H1 (cell line): ENCODE data around the gene SETDB2. TPM values are rescaled to one million over a fixed set of nuclear protein-coding genes. Genes with fewer than 3 reads are reported as not detected.

ENCODE experiments used
- CTCF ChIA-PET: fragments of 300-600 bp; sonication (Branson Sonifier 250); formaldehyde crosslinking; loops from one replicate; lab custom pipeline; 2021; ENCODE audit not compliant: partially characterized antibody; lab: Charles Lee
- POLR2A ChIA-PET: fragments of 300-600 bp; sonication (Branson Sonifier 250); formaldehyde crosslinking; loops from one replicate; lab custom pipeline; 2021; ENCODE audit warnings: inconsistent platforms; ENCODE audit not compliant: partially characterized antibody; lab: Charles Lee
- DNase-seq, 2 experiments: peaks; one replicate each; pipeline versions ENCODE4 v3.0.0 to v3.0.0-alpha.2; 2010 to 2022; ENCODE audit warnings: low spot score in 2 of 2, low read depth in 1 of 2, mixed read lengths in 1 of 2
- FAIRE-seq: peaks from 2 replicates; lab custom pipeline; 2011; peaks lifted over from hg19 to GRCh38; lab: Jason Lieb, UNC
- H2AFZ ChIP-seq: 2 replicates; pipeline ENCODE4 v1.8.1; 2012; ENCODE audit warnings: low read length, inconsistent platforms
- H2AK5ac ChIP-seq: 2 replicates; pipeline ENCODE4 v1.6.1; 2013; ENCODE audit warnings: low read depth, low read length
- H2BK120ac ChIP-seq: replicated peaks from 2 replicates; pipeline ENCODE3; 2013; ENCODE audit warnings: low read depth, low read length, inconsistent platforms
- H2BK12ac ChIP-seq: 2 replicates; pipeline ENCODE4 v1.6.1; 2013; ENCODE audit warnings: low read depth, low read length
- H2BK15ac ChIP-seq: 2 replicates; pipeline ENCODE4 v1.6.1; 2013; ENCODE audit warnings: low read length
- H2BK20ac ChIP-seq: 2 replicates; pipeline ENCODE4 v1.6.1; 2013; ENCODE audit warnings: low read length
- H2BK5ac ChIP-seq: 2 replicates; pipeline ENCODE4 v1.6.1; 2013; ENCODE audit warnings: low read depth, low read length
- H3K14ac ChIP-seq: 2 replicates; pipeline ENCODE4 v1.6.1; 2013; ENCODE audit warnings: inconsistent platforms; ENCODE audit not compliant: insufficient read length
- H3K18ac ChIP-seq: 2 replicates; pipeline ENCODE4 v1.6.1; 2013; ENCODE audit warnings: low read length; ENCODE audit errors: extremely low read depth
- H3K23ac ChIP-seq: 2 replicates; pipeline ENCODE4 v1.6.1; 2013; ENCODE audit warnings: inconsistent platforms; ENCODE audit not compliant: insufficient read length
- H3K23me2 ChIP-seq: 2 replicates; pipeline ENCODE4 v1.6.1; 2013; ENCODE audit warnings: low read depth, low read length
- H3K27ac ChIP-seq: 2 replicates; pipeline ENCODE4 v1.6.1; 2011; ENCODE audit warnings: low read depth, low read length, inconsistent platforms
- H3K27me3 ChIP-seq, 4 experiments: replicated peaks in 1 of 4; 1 replicate in 1 of 4; 2 replicates in 3 of 4; pipeline versions ENCODE4 v1.6.1 to v1.8.1; 2011 to 2013; ENCODE audit warnings: low read length in 3 of 4, mild to moderate bottlenecking in 3 of 4, inconsistent platforms in 2 of 4, mixed read lengths in 2 of 4, moderate library complexity in 1 of 4; ENCODE audit not compliant: control insufficient read depth in 3 of 4, insufficient read depth in 3 of 4; ENCODE audit errors: extremely low read depth in 1 of 4
- H3K36me3 ChIP-seq, 4 experiments: 2 replicates each; pipeline versions ENCODE4 v1.6.1 to v1.8.1; 2011 to 2013; ENCODE audit warnings: mild to moderate bottlenecking in 4 of 4, low read length in 3 of 4, moderate library complexity in 2 of 4, control low read depth in 1 of 4, inconsistent platforms in 1 of 4; ENCODE audit not compliant: insufficient read depth in 4 of 4, control insufficient read depth in 2 of 4
- H3K4ac ChIP-seq: replicated peaks from 2 replicates; pipeline ENCODE3; 2013; ENCODE audit warnings: low read length, low read depth, mixed read lengths, inconsistent platforms; ENCODE audit not compliant: insufficient read length
- H3K4me1 ChIP-seq, 4 experiments: replicated peaks in 1 of 4; 1 replicate in 1 of 4; 2 replicates in 3 of 4; pipeline versions ENCODE4 v1.6.1 to v1.8.1; 2011 to 2013; ENCODE audit warnings: low read length in 3 of 4, inconsistent platforms in 2 of 4, mixed read lengths in 1 of 4; ENCODE audit not compliant: insufficient read depth in 4 of 4, control insufficient read depth in 3 of 4
- H3K4me2 ChIP-seq, 2 experiments: 2 replicates each; pipeline versions ENCODE4 v1.6.1 to v1.8.1; 2011 to 2013; ENCODE audit warnings: low read depth in 2 of 2, low read length in 2 of 2, control low read depth in 1 of 2, inconsistent platforms in 1 of 2, mild to moderate bottlenecking in 1 of 2; ENCODE audit not compliant: insufficient read depth in 1 of 2
- H3K4me3 ChIP-seq, 4 experiments: fragments of 200-600, 300-600 bp in 1 of 4; sonication (generic), shearing (Covaris generic), sonication (Bioruptor Twin) in 1 of 4; 2 replicates each; pipeline versions ENCODE4 v1.5.1 to v1.8.1; 2011 to 2016; ENCODE audit warnings: low read length in 4 of 4, low read depth in 3 of 4, control low read depth in 2 of 4, inconsistent platforms in 2 of 4, mild to moderate bottlenecking in 2 of 4, mixed read lengths in 1 of 4, moderate library complexity in 1 of 4; ENCODE audit not compliant: insufficient read depth in 2 of 4; ENCODE audit errors: extremely low read depth in 1 of 4
- H3K56ac ChIP-seq: replicated peaks from 2 replicates; pipeline ENCODE3; 2013; ENCODE audit warnings: low read depth, mild to moderate bottlenecking, mixed read lengths, low read length, inconsistent platforms; ENCODE audit not compliant: insufficient read length
- H3K79me1 ChIP-seq: 2 replicates; pipeline ENCODE4 v1.6.1; 2013; ENCODE audit warnings: low read depth, low read length, control low read depth
- H3K79me2 ChIP-seq, 2 experiments: 2 replicates each; pipeline versions ENCODE4 v1.6.1 to v1.8.1; 2012 to 2013; ENCODE audit warnings: low read length in 2 of 2, mild to moderate bottlenecking in 2 of 2, inconsistent platforms in 1 of 2; ENCODE audit not compliant: insufficient read depth in 2 of 2, control insufficient read depth in 1 of 2
- H3K9ac ChIP-seq, 4 experiments: replicated peaks in 1 of 4; 1 replicate in 1 of 4; 2 replicates in 3 of 4; pipeline versions ENCODE4 v1.6.1 to v1.8.1; 2011 to 2013; ENCODE audit warnings: low read depth in 3 of 4, low read length in 3 of 4, control low read depth in 2 of 4, mild to moderate bottlenecking in 2 of 4, moderate library complexity in 2 of 4, inconsistent platforms in 1 of 4; ENCODE audit errors: extremely low read depth in 1 of 4
- H3K9me3 ChIP-seq, 2 experiments: 2 replicates each; pipeline versions ENCODE4 v1.6.1 to v1.8.1; 2012 to 2013; ENCODE audit warnings: mild to moderate bottlenecking in 2 of 2, moderate library complexity in 2 of 2, control low read depth in 1 of 2, inconsistent platforms in 1 of 2, low read depth in 1 of 2, low read length in 1 of 2, mixed read lengths in 1 of 2; ENCODE audit not compliant: insufficient read depth in 2 of 2
- H4K20me1 ChIP-seq, 2 experiments: replicated peaks in 1 of 2; 2 replicates each; pipeline versions ENCODE3 to v1.8.1; 2011 to 2013; ENCODE audit warnings: inconsistent platforms in 2 of 2, low read length in 2 of 2, mild to moderate bottlenecking in 1 of 2; ENCODE audit not compliant: insufficient read depth in 2 of 2, control insufficient read depth in 1 of 2
- H4K5ac ChIP-seq: 2 replicates; pipeline ENCODE4 v1.6.1; 2013; ENCODE audit warnings: low read length, low read depth, mixed read lengths, inconsistent platforms; ENCODE audit not compliant: insufficient read length
- H4K8ac ChIP-seq: 2 replicates; pipeline ENCODE4 v1.8.0; 2013; ENCODE audit warnings: mild to moderate bottlenecking, moderate library complexity, low read length, inconsistent platforms; ENCODE audit not compliant: insufficient read depth; ENCODE audit errors: extremely low read depth
- H4K91ac ChIP-seq: replicated peaks from 2 replicates; pipeline ENCODE3; 2013; ENCODE audit warnings: low read length, mixed read lengths, inconsistent platforms; ENCODE audit not compliant: insufficient read length
- EZH2 ChIP-seq: fragments of 200-600 bp; sonication (generic); IDR thresholded peaks from 2 replicates; pipeline ENCODE4 v1.7.1; 2012; ENCODE audit warnings: low read depth, mild to moderate bottlenecking, moderate library complexity, low read length, inconsistent platforms; ENCODE audit not compliant: severe bottlenecking
- FOSL1 ChIP-seq: IDR thresholded peaks from 2 replicates; pipeline ENCODE4 v1.6.1; 2011; ENCODE audit warnings: mild to moderate bottlenecking, low read depth, low read length, moderate library complexity; ENCODE audit not compliant: insufficient read depth
- JUN ChIP-seq: IDR thresholded peaks from 2 replicates; pipeline ENCODE4 v1.6.1; 2011; ENCODE audit warnings: low read depth, mild to moderate bottlenecking, improper control_type of control experiment, low read length
- JUND ChIP-seq: IDR thresholded peaks from 2 replicates; pipeline ENCODE4 v1.6.1; 2011; ENCODE audit warnings: mild to moderate bottlenecking, improper control_type of control experiment, low read length
- KDM5A ChIP-seq: fragments of 200-600 bp; IDR thresholded peaks from 2 replicates; pipeline ENCODE4 v1.7.1; 2012; ENCODE audit warnings: mild to moderate bottlenecking, low read length, inconsistent platforms, mixed read lengths
- PHF8 ChIP-seq: fragments of 200-600 bp; sonication (generic); conservative IDR thresholded peaks from 2 replicates; pipeline ENCODE4 v1.7.1; 2012; ENCODE audit warnings: low read depth, mild to moderate bottlenecking, inconsistent platforms, low read length, moderate library complexity
- POLR2AphosphoS5 ChIP-seq: IDR thresholded peaks from 2 replicates; pipeline ENCODE4 v1.6.1; 2011; ENCODE audit warnings: low read depth, low read length
- RFX5 ChIP-seq: IDR thresholded peaks from 2 replicates; pipeline ENCODE4 v1.6.1; 2011; ENCODE audit warnings: low read depth, low read length, improper control_type of control experiment, borderline replicate concordance
- RNF2 ChIP-seq: fragments of 200-900, 300-1000 bp; sonication (generic); IDR thresholded peaks from 2 replicates; pipeline ENCODE4 v1.7.1; 2016; ENCODE audit warnings: borderline replicate concordance, low read depth, mild to moderate bottlenecking, antibody characterized with exemption, low read length; ENCODE audit not compliant: poor library complexity, severe bottlenecking; ENCODE audit errors: missing control alignments
- SAP30 ChIP-seq: fragments of 300-600 bp; sonication (generic); IDR thresholded peaks from 2 replicates; pipeline ENCODE4 v1.7.1; 2012; ENCODE audit warnings: low read length, moderate library complexity, mild to moderate bottlenecking, inconsistent platforms; ENCODE audit not compliant: insufficient read depth, insufficient replicate concordance
- SP1 ChIP-seq: IDR thresholded peaks from 2 replicates; pipeline ENCODE4 v1.6.1; 2011; ENCODE audit warnings: low read depth, low read length
- SP2 ChIP-seq: IDR thresholded peaks from 2 replicates; pipeline ENCODE4 v1.6.1; 2012; ENCODE audit warnings: mild to moderate bottlenecking, low read length, inconsistent platforms
- SUZ12 ChIP-seq: fragments of 200-600 bp; sonication (generic); IDR thresholded peaks from 2 replicates; pipeline ENCODE4 v1.6.1; 2012; ENCODE audit warnings: mild to moderate bottlenecking, inconsistent platforms, low read length, moderate library complexity, mixed read lengths
- TAF1 ChIP-seq: IDR thresholded peaks from 2 replicates; pipeline ENCODE4 v1.6.1; 2011; ENCODE audit warnings: mild to moderate bottlenecking, low read depth, low read length
- TAF7 ChIP-seq: optimal IDR thresholded peaks from 2 replicates; pipeline ENCODE3; 2011; ENCODE audit warnings: low read depth, mild to moderate bottlenecking, inconsistent platforms, low read length, moderate library complexity, borderline replicate concordance
- WGBS, 2 experiments: shearing (Covaris generic) in 1 of 2; methylation state at CpG; one replicate each; pipeline versions ENCODE4 v1.1.6 to v1.1.7; 2013 to 2015; ENCODE audit warnings: low lambda C conversion rate in 2 of 2, mixed read lengths in 2 of 2, inconsistent platforms in 1 of 2, low coverage in 1 of 2, missing lambda C conversion rate in 1 of 2; ENCODE audit not compliant: insufficient replicate concordance in 2 of 2, insufficient coverage in 1 of 2, insufficient read length in 1 of 2; ENCODE audit errors: extremely low coverage in 1 of 2, missing lambda C conversion rate in 1 of 2; 5-methylcytosine and 5-hydroxymethylcytosine counted together
- polyA plus RNA-seq, 7 experiments: library from polyadenylated mRNA; depleted of rRNA in 3 of 7; stranded (reverse) in 5 of 7; unstranded in 2 of 7; fragments of >200 nt in 5 of 7; fragments of 200-250 nt in 2 of 7; gene quantifications; 1 replicate in 5 of 7; 2 replicates in 1 of 7; 4 replicates in 1 of 7; pipeline versions ENCODE4 v1.2.1 to v1.2.3, GENCODE V29; 2011 to 2013; ENCODE audit warnings: missing spikeins in 2 of 7, mixed read lengths in 2 of 7
- total RNA-seq: library from RNA; stranded (reverse); fragmentation: NEBNext Ultra II Directional; extraction: Animal tissue kit (Norgen Biotek cat#: 25700); gene quantifications from 2 replicates; pipeline ENCODE4 v1.2.1, GENCODE V29; 2021

SETDB2 gene
- total and polyA plus RNA-seq, 2 of the 8 experiments (the other 6 are each of a cell fraction or from before 2014, with no cell fraction given): 1.2 to 6.1 TPM

DNA sequence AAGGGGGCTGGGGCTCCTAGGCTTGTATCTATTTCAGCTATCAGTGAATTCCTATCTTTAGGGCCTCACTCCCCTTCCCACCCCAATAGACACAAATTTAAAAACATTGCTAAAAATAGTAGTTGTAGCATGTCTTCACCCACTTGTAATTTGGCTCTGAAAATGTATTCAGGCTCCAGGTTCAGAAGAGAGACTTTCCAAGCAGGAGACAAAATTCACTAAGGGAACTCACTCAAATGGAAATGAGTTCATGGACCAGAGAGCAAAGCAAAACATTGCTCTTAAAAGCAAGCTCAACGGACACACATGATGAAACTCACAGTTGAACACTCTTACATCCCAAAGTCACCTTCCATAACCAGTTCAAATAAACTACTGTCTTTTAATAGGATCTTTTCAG, 88.5 kb downstream of the SETDB2 start:
- H3K14ac ChIP-seq: no peak overlapping the region
- H2AK5ac ChIP-seq: no peak overlapping the region
- POLR2A ChIA-PET: no interaction called here
- no peaks in the 10 kb centered on the region for H3K79me2 ChIP-seq
- H3K23me2 ChIP-seq: no peaks in the 10 kb centered on the region
- H3K4me3 ChIP-seq: no peak overlapping the region
- no peak overlapping the region for H4K91ac ChIP-seq
- no peaks in the 10 kb centered on the region for H3K9me3 ChIP-seq
- FAIRE-seq (no peak), DNase-seq (no peak)
- no peak overlapping the region for H3K4me2 ChIP-seq
- H3K56ac ChIP-seq: no peak overlapping the region
- no peak overlapping the region for H2BK20ac ChIP-seq
- no peak overlapping the region for H2AFZ ChIP-seq
- H3K27me3 ChIP-seq: no peaks in the 10 kb centered on the region
- no peak overlapping the region for H3K23ac ChIP-seq
- H3K36me3 ChIP-seq: peaks cover 0 to 16% (median 2%) of the 10 kb centered on the region in 4 experiments; a peak in 4 of 8 replicates
- no peak overlapping the region for H2BK5ac ChIP-seq
- no peak overlapping the region for H3K18ac ChIP-seq
- H3K79me1 ChIP-seq: no peaks in the 10 kb centered on the region
- no peak overlapping the region for H3K27ac ChIP-seq
- no peak overlapping the region for H2BK12ac ChIP-seq
- no peak overlapping the region for H3K9ac ChIP-seq
- no peak overlapping the region for H2BK120ac ChIP-seq
- no peak overlapping the region for H4K8ac ChIP-seq
- H4K5ac ChIP-seq: no peak overlapping the region
- 93% methylated on average over 1 of the region's 1 CpG; no CpG with 5 or more reads in 1 of the 2 experiments for WGBS, 2 experiments
- no peak overlapping the region for H3K4ac ChIP-seq
- peaks cover 0 to 2% of the 10 kb centered on the region in 2 experiments for H4K20me1 ChIP-seq
- H2BK15ac ChIP-seq: no peak overlapping the region
- H3K4me1 ChIP-seq: no peaks in the 10 kb centered on the region
- CTCF ChIA-PET: interaction anchor here (1.0 kb wide), 1 partner anchor 27 kb away, joined by 4 read pairs; no protein-coding TSS in a partner anchor
- no peak for TF ChIP-seq FOSL1
- no peak for TF ChIP-seq JUN
- no peak for TF ChIP-seq SUZ12
- no peak for TF ChIP-seq TAF7
- TF ChIP-seq RFX5: no peak
- TF ChIP-seq POLR2AphosphoS5: no peak
- TF ChIP-seq KDM5A: no peak
- no peak for TF ChIP-seq SP2
- TF ChIP-seq RNF2: no peak
- no peak for TF ChIP-seq SAP30
- TF ChIP-seq JUND: no peak
- no peak for TF ChIP-seq TAF1
- TF ChIP-seq SP1: no peak
- no peak for TF ChIP-seq EZH2
- TF ChIP-seq PHF8: no peak
